Activated B cell treated with CpG ODN at 0.5 μM for 24 hours (primary cell): ENCODE results near the gene STXBP4. TPM values are rescaled to one million over a fixed set of nuclear protein-coding genes. Genes with fewer than 3 reads are reported as not detected.

Experiments
- ATAC-seq: fragments of 200-7000 bp; cut with Tn5 transposase; one replicate; pipeline ENCODE4 v1.10.0; 2021; ENCODE audit warnings: low read depth, mild to moderate bottlenecking, moderate library complexity
- CTCF ChIA-PET: fragments of 350-600 bp; sonication (Branson Sonifier 250); formaldehyde crosslinking; loops from one replicate; lab custom pipeline; 2021; ENCODE audit warnings: antibody characterized with exemption; lab: Charles Lee
- POLR2A ChIA-PET: fragments of 350-600 bp; sonication (Branson Sonifier 250); formaldehyde crosslinking; loops from one replicate; lab custom pipeline; 2021; ENCODE audit warnings: antibody characterized with exemption; lab: Charles Lee
- DNase-seq: peaks from one replicate; pipeline ENCODE4 v3.0.0; 2022
- H3K27ac Mint-ChIP-seq: one replicate; pipeline ENCODE4 v1.8.0; 2020; ENCODE audit warnings: mixed read lengths
- H3K27me3 Mint-ChIP-seq: one replicate; pipeline ENCODE4 v1.8.0; 2021; ENCODE audit warnings: mixed read lengths
- H3K36me3 Mint-ChIP-seq: one replicate; pipeline ENCODE4 v1.8.0; 2021; ENCODE audit warnings: low read depth, mixed read lengths
- H3K4me1 Mint-ChIP-seq: one replicate; pipeline ENCODE4 v1.8.0; 2021; ENCODE audit warnings: mixed read lengths
- H3K4me3 Mint-ChIP-seq: one replicate; pipeline ENCODE4 v1.8.0; 2020; ENCODE audit warnings: mild to moderate bottlenecking, mixed read lengths
- H3K9me3 Mint-ChIP-seq: one replicate; pipeline ENCODE4 v1.8.0; 2020; ENCODE audit warnings: mixed read lengths
- CTCF ChIP-seq: fragments of 200-600 bp; IDR thresholded peaks from one replicate; pipeline ENCODE4 v1.8.0; 2022; ENCODE audit warnings: antibody characterized with exemption, mild to moderate bottlenecking
- intact Hi-C: fragments of 100-400 bp; cut with micrococcal nuclease; formaldehyde crosslinking; loops from one replicate; pipeline ENCODE4 v1.15.1; 2024
- total RNA-seq: library from RNA; stranded (reverse); gene quantifications from 2 replicates; pipeline ENCODE4 v1.2.3, GENCODE V29; 2022

Gene STXBP4
- total RNA-seq, 1 donor from 2014 or later, result 9.5 TPM

- Mint-ChIP-seq H3K4me3 (no peak overlapping the region), H3K27me3 (no peaks in the 10 kb centered on the region), H3K9me3 (no peaks in the 10 kb centered on the region), H3K27ac (no peak overlapping the region), H3K4me1 (peaks cover 2% of the 10 kb centered on the region), H3K36me3 (no peaks in the 10 kb centered on the region)
- ATAC-seq (no peak), DNase-seq (no peak)
- ChIA-PET CTCF (no interaction called here), POLR2A (no interaction called here)
- intact Hi-C loops, result no loop called here
- no peak for TF ChIP-seq CTCF
Observed at GRCh38 chr17:54974759-54975158, 6.2 kb downstream of the STXBP4 start.

- intact Hi-C loops, result no loop called here
- H3K36me3 Mint-ChIP-seq, result peaks cover 5% of the 10 kb centered on the region
- CTCF ChIA-PET, result no interaction called here
- DNase-seq, result no peak
- H3K4me3 Mint-ChIP-seq, result no peak overlapping the region
- POLR2A ChIA-PET, result no interaction called here
- no peaks in the 10 kb centered on the region for H3K4me1 Mint-ChIP-seq
- H3K27me3 Mint-ChIP-seq, result no peaks in the 10 kb centered on the region
- no peak for TF ChIP-seq CTCF
- H3K9me3 Mint-ChIP-seq, result no peaks in the 10 kb centered on the region
- ATAC-seq, result no peak
- H3K27ac Mint-ChIP-seq, result no peak overlapping the region
Observed at GRCh38 chr17:54976316-54976715, 7.8 kb downstream of the STXBP4 start.

DNA sequence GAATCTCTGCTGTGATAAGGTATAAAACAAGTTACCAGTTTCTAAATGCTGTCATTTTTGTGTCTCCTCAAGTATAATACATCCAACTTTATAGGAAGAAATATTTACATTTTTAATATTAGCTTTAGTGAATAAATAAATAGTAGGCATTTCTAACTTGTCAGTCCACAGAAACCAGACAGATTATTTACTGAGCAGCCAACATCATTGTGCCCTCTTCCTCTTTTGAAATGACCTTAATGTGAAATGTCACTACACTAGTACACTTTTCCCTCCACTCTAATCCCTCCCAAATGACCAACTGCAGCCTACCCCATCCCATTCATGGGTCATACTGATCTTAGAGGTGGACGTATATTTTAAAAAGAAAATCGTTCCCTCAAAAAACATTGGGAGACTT is 9.2 kb downstream of the STXBP4 start:
- DNase-seq, result no peak
- Mint-ChIP-seq H3K4me1 (no peaks in the 10 kb centered on the region), H3K27me3 (no peaks in the 10 kb centered on the region), H3K9me3 (no peaks in the 10 kb centered on the region), H3K36me3 (peaks cover 5% of the 10 kb centered on the region), H3K27ac (no peak overlapping the region), H3K4me3 (no peak overlapping the region)
- TF ChIP-seq CTCF, result no peak
- POLR2A ChIA-PET, result no interaction called here
- CTCF ChIA-PET, result no interaction called here
- intact Hi-C loops, result no loop called here
- ATAC-seq, result no peak

DNA sequence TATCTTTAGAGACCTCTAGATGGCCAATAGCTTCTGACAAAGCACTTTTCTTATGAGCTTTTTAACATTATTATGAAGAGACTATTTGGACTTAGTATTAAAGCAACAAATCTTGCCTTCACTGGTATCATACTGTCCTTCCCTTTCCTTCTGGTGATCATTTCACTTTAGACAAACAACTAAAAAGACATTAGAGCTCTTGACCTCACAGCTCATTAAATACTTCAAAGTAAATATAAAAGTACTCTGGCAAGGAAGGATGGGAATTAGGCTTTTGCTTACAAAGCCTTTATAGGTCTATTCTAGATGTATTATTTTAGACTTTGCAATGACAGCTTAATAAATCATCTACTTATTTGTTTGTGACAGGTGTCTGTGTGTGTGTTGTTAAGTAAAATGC is 11.1 kb downstream of the STXBP4 start:
- ATAC-seq (no peak), DNase-seq (no peak)
- TF ChIP-seq CTCF, result no peak
- CTCF ChIA-PET, result no interaction called here
- intact Hi-C loops, result no loop called here
- no peak overlapping the region for H3K4me3 Mint-ChIP-seq
- POLR2A ChIA-PET, result no interaction called here
- no peaks in the 10 kb centered on the region for H3K9me3 Mint-ChIP-seq
- no peaks in the 10 kb centered on the region for H3K27me3 Mint-ChIP-seq
- H3K36me3 Mint-ChIP-seq, result peaks cover 5% of the 10 kb centered on the region
- no peak overlapping the region for H3K27ac Mint-ChIP-seq
- H3K4me1 Mint-ChIP-seq, result no peaks in the 10 kb centered on the region

DNA sequence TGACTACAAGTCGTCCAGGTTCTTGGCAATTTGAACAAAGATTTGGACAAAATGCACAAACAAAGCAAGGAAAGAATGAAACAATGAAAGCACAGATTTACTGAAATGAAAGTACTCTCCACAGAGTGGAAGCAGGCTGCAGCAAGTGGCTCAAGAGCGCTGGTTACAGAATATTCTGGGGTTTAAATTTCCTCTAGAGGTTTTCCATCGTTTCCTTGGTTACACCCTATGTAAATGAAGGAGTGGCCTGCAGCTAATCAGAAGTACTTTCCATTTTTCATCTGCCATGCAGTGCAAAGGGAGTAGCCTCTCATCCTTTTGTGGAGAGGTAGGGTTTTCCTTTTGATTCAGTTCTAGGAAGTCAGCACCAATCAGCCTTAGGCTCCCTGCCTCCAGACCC is 11.8 kb downstream of the STXBP4 start:
- H3K9me3 Mint-ChIP-seq, result no peaks in the 10 kb centered on the region
- CTCF ChIA-PET, result interaction anchor here (0.7 kb wide), 1 partner anchor 13 kb away, joined by 3 read pairs; no protein-coding TSS in a partner anchor
- DNase-seq, result no peak
- H3K4me3 Mint-ChIP-seq, result no peak overlapping the region
- no peak for ATAC-seq
- H3K4me1 Mint-ChIP-seq, result no peaks in the 10 kb centered on the region
- no peak for TF ChIP-seq CTCF
- POLR2A ChIA-PET, result no interaction called here
- H3K27ac Mint-ChIP-seq, result no peak overlapping the region
- H3K36me3 Mint-ChIP-seq, result peaks cover 5% of the 10 kb centered on the region
- H3K27me3 Mint-ChIP-seq, result no peaks in the 10 kb centered on the region
- intact Hi-C loops, result no loop called here
